A673 (cell line): ENCODE results near the gene ZNF511. TPM values are rescaled to one million over a fixed set of nuclear protein-coding genes. Genes with fewer than 3 reads are reported as not detected.
A peak's percentile ranks its signal among the peaks of the same experiment; 100 is the strongest.

Source experiments
- BruUV-seq: library from RNA; stranded (reverse); fragments of 400-500 nt; replicated peaks from 2 replicates; lab custom pipeline; 2021; lab: Mats Ljungman, UMichigan
- CTCF ChIA-PET: fragments of 300-600 bp; sonication (Branson Sonifier 250); formaldehyde crosslinking; loops from one replicate; lab custom pipeline; 2022; ENCODE audit warnings: antibody characterized with exemption; lab: Charles Lee
- POLR2A ChIA-PET: fragments of 300-600 bp; sonication (Branson Sonifier 250); formaldehyde crosslinking; loops from one replicate; lab custom pipeline; 2022; ENCODE audit warnings: antibody characterized with exemption; ENCODE audit not compliant: low non-redundant PET; lab: Charles Lee
- DNase-seq: peaks from one replicate; pipeline ENCODE4 v3.0.0-alpha.2; 2015; ENCODE audit warnings: low spot score
- H3K27ac ChIP-seq: fragments of 200-600 bp; sonication (generic); 2 replicates; pipeline ENCODE4 v1.5.1; 2016; ENCODE audit warnings: mixed run types, low read depth, mild to moderate bottlenecking, mixed read lengths, antibody characterized with exemption, low read length; ENCODE audit not compliant: poor library complexity, severe bottlenecking
- H3K27me3 ChIP-seq: fragments of 200-600 bp; sonication (generic); replicated peaks from 2 replicates; pipeline ENCODE4 v1.6.1; 2017; ENCODE audit warnings: mixed run types, low read depth, mild to moderate bottlenecking, mixed read lengths, antibody characterized with exemption, low read length; ENCODE audit not compliant: insufficient read depth, poor library complexity
- H3K36me3 ChIP-seq: fragments of 200-600 bp; sonication (generic); 2 replicates; pipeline ENCODE4 v1.6.1; 2016; ENCODE audit warnings: mixed run types, mild to moderate bottlenecking, mixed read lengths, antibody characterized with exemption, low read length; ENCODE audit not compliant: insufficient read depth, poor library complexity, severe bottlenecking
- H3K4me1 ChIP-seq: fragments of 200-600 bp; sonication (generic); 2 replicates; pipeline ENCODE4 v1.6.1; 2017; ENCODE audit warnings: mixed run types, mild to moderate bottlenecking, mixed read lengths, antibody characterized with exemption, low read length; ENCODE audit not compliant: insufficient read depth, poor library complexity, severe bottlenecking
- H3K4me3 ChIP-seq: fragments of 200-600 bp; sonication (generic); 2 replicates; pipeline ENCODE4 v1.5.1; 2016; ENCODE audit warnings: low read depth, mixed run types, mild to moderate bottlenecking, mixed read lengths, low read length; ENCODE audit not compliant: poor library complexity, severe bottlenecking
- H3K9me3 ChIP-seq: fragments of 200-600 bp; sonication (generic); 2 replicates; pipeline ENCODE4 v1.6.1; 2016; ENCODE audit warnings: mixed run types, low read depth, mild to moderate bottlenecking, mixed read lengths, antibody characterized with exemption, low read length; ENCODE audit not compliant: poor library complexity, severe bottlenecking
- CTCF ChIP-seq: fragments of 300-800, 200-600 bp; sonication (generic); conservative IDR thresholded peaks from 2 replicates; pipeline ENCODE4 v1.5.1; 2017; ENCODE audit warnings: low read depth, mild to moderate bottlenecking, antibody characterized with exemption, low read length, moderate library complexity, mixed read lengths
- EZH2 ChIP-seq: fragments of 200-600 bp; sonication (generic); IDR thresholded peaks from 2 replicates; pipeline ENCODE4 v1.6.1; 2017; ENCODE audit warnings: borderline replicate concordance, low read depth, mild to moderate bottlenecking, mixed read lengths, antibody characterized with exemption, low read length; ENCODE audit not compliant: poor library complexity, severe bottlenecking
- intact Hi-C: fragments of 100-400 bp; cut with micrococcal nuclease; formaldehyde crosslinking; loops from one replicate; pipeline ENCODE4 v1.10.0; 2022; ENCODE audit not compliant: unreplicated experiment
- total RNA-seq: library from RNA; stranded (reverse); gene quantifications from 2 replicates; pipeline ENCODE4 v1.2.3, GENCODE V29; 2021

The ZNF511 gene
- total RNA-seq, 1 experiment from 2014 or later, result 61.4 TPM

- peaks cover 3% of the 10 kb centered on the region for H3K4me1 ChIP-seq
- H3K36me3 ChIP-seq, result peaks cover 14% of the 10 kb centered on the region
- intact Hi-C loops, result no loop called here
- H3K27me3 ChIP-seq, result no peaks in the 10 kb centered on the region
- no peak overlapping the region for H3K4me3 ChIP-seq
- peak overlapping the region; percentile 37 for H3K27ac ChIP-seq
- POLR2A ChIA-PET, result no interaction called here
- TF ChIP-seq CTCF (no peak), EZH2 (no peak)
- DNase-seq, result no peak
- CTCF ChIA-PET, result no interaction called here
- H3K9me3 ChIP-seq, result no peaks in the 10 kb centered on the region
- BruUV-seq, result no TSS peak
Measured at GRCh38 chr10:133306941-133307379, 1.8 kb upstream of the ZNF511 start.

DNA sequence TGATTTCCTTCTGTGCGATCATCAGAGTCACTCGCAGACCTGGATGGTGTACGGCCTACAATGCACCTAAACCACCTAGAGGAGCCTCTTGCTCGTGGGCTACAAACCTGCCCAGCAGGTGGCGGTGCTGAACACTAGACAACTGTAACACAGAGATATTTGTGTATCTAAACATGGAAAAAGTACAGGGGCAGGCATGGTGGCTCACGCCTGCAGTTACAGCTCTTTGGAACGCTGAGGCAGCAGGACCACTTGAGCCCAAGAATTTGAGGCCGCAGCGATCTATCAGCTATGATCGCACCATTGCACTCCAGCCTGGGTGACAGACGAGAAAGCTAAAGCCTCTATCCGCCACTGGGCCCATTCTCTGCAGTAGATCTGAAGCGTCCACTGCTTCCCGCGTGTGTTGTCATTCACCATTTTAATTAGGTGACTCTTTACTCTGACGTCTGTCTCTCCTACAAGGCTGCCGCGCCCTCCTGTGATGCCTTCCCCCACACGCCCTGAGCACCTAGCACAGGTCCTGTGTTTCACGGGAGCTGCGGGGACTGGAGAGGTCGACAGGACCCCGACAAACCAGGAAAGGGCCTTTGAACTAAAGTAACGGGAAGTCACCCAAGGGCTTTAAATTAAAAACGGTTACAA is 816 bp upstream of the ZNF511 start:
- peaks cover 14% of the 10 kb centered on the region for H3K36me3 ChIP-seq
- peak; percentile 66 for DNase-seq
- CTCF ChIA-PET, result interaction anchor here (1.3 kb wide), 1 partner anchor 22 kb away, joined by 4 read pairs; no protein-coding TSS in a partner anchor
- intact Hi-C loops, result no loop called here
- peak overlapping the region; percentile 100 for H3K4me3 ChIP-seq
- peak overlapping the region; percentile 95 for H3K27ac ChIP-seq
- POLR2A ChIA-PET, result no interaction called here
- peak; percentile 71 for TF ChIP-seq CTCF
- TF ChIP-seq EZH2, result no peak
- no peaks in the 10 kb centered on the region for H3K27me3 ChIP-seq
- peaks cover 3% of the 10 kb centered on the region for H3K4me1 ChIP-seq
- no TSS peak for BruUV-seq
- no peaks in the 10 kb centered on the region for H3K9me3 ChIP-seq

GRCh38 chr10:133309100-133309719 is 496 bp downstream of the ZNF511 start:
- peak overlapping the region; percentile 95 for H3K27ac ChIP-seq
- H3K9me3 ChIP-seq, result no peaks in the 10 kb centered on the region
- no peaks in the 10 kb centered on the region for H3K27me3 ChIP-seq
- CTCF ChIA-PET, result no interaction called here
- peak overlapping the region; percentile 100 for H3K4me3 ChIP-seq
- POLR2A ChIA-PET, result no interaction called here
- TF ChIP-seq EZH2 (no peak), CTCF (no peak)
- peaks cover 14% of the 10 kb centered on the region for H3K36me3 ChIP-seq
- peak; percentile 86 for DNase-seq
- no TSS peak for BruUV-seq
- peaks cover 3% of the 10 kb centered on the region for H3K4me1 ChIP-seq
- intact Hi-C loops, result no loop called here
